HCT116 (cell line): ENCODE data around the gene HOMER1. TPM values are rescaled to one million over a fixed set of nuclear protein-coding genes. Genes with fewer than 3 reads are reported as not detected.

Experiments used
- ATAC-seq: fragments of 200-7000 bp; cut with Tn5 transposase; 2 replicates; pipeline ENCODE4 v1.9.1; 2020; ENCODE audit warnings: mild to moderate bottlenecking, moderate library complexity
- BruUV-seq: library from RNA; stranded (reverse); fragments of 400-500 nt; replicated peaks from 2 replicates; lab custom pipeline; 2021; lab: Mats Ljungman, UMichigan
- CTCF ChIA-PET: fragments of 300-600 bp; sonication (Branson Sonifier 250); formaldehyde crosslinking; loops from one replicate; lab custom pipeline; 2021; ENCODE audit warnings: antibody characterized with exemption; lab: Charles Lee
- POLR2A ChIA-PET: fragments of 300-600, 350-600 bp; sonication (Branson Sonifier 250); formaldehyde crosslinking; loops from one replicate; lab custom pipeline; 2021; ENCODE audit warnings: antibody characterized with exemption; lab: Charles Lee
- RAD21 ChIA-PET, 2 experiments: fragments of 300-600 bp; sonication (Branson Sonifier 250); formaldehyde crosslinking; loops; one replicate each; lab custom pipeline; 2023; ENCODE audit warnings: low total read pairs in 2 of 2; ENCODE audit not compliant: uncharacterized antibody in 2 of 2, unreplicated experiment in 2 of 2, low non-redundant PET in 1 of 2; lab: Charles Lee
- DNase-seq: peaks from one replicate; pipeline ENCODE4 v3.0.0-alpha.2; 2010; ENCODE audit warnings: low read depth, low spot score
- H2AFZ ChIP-seq: fragments of 200-600 bp; shearing (Covaris generic), sonication (generic); 2 replicates; pipeline ENCODE4 v1.6.1; 2017; ENCODE audit warnings: low read depth, mixed run types, mixed read lengths, antibody characterized with exemption, low read length; ENCODE audit not compliant: poor library complexity, severe bottlenecking
- H3K27ac ChIP-seq: 2 replicates; pipeline ENCODE4 v1.5.1; 2012; ENCODE audit warnings: low read depth, low read length
- H3K27me3 ChIP-seq: fragments of 200-600 bp; sonication (generic); 2 replicates; pipeline ENCODE4 v1.6.1; 2016; ENCODE audit warnings: mixed run types, low read length, mixed read lengths; ENCODE audit not compliant: insufficient read depth
- H3K36me3 ChIP-seq, 2 experiments: fragments of 200-500 bp in 1 of 2; fragments of 200-600 bp in 1 of 2; sonication (Bioruptor generic) in 1 of 2; sonication (generic) in 1 of 2; 2 replicates each; pipeline versions ENCODE4 v1.5.1 to v1.6.1; 2014 to 2016; ENCODE audit warnings: low read length in 2 of 2, inconsistent platforms in 1 of 2, mixed read lengths in 1 of 2, mixed run types in 1 of 2; ENCODE audit not compliant: insufficient read depth in 2 of 2, control insufficient read depth in 1 of 2
- H3K4me1 ChIP-seq, 2 experiments: fragments of 200-600 bp in 1 of 2; sonication (generic) in 1 of 2; 2 replicates each; pipeline versions ENCODE4 v1.5.1 to v1.6.1; 2012 to 2017; ENCODE audit warnings: low read length in 2 of 2, inconsistent platforms in 1 of 2, mild to moderate bottlenecking in 1 of 2, mixed read lengths in 1 of 2, mixed run types in 1 of 2, moderate library complexity in 1 of 2; ENCODE audit not compliant: insufficient read depth in 2 of 2, control insufficient read depth in 1 of 2
- H3K4me2 ChIP-seq: fragments of 200-600 bp; sonication (generic); 2 replicates; pipeline ENCODE4 v1.6.1; 2017; ENCODE audit warnings: mixed run types, low read length, mixed read lengths
- H3K4me3 ChIP-seq, 2 experiments: fragments of 200-600 bp in 1 of 2; sonication (generic) in 1 of 2; replicated peaks in 1 of 2; 2 replicates each; pipeline ENCODE4 v1.5.1; 2011 to 2016; ENCODE audit warnings: low read length in 2 of 2, control low read depth in 1 of 2, low read depth in 1 of 2, mild to moderate bottlenecking in 1 of 2, mixed read lengths in 1 of 2, mixed run types in 1 of 2
- H3K79me2 ChIP-seq: fragments of 200-600 bp; sonication (generic); 2 replicates; pipeline ENCODE4 v1.6.1; 2017; ENCODE audit warnings: mild to moderate bottlenecking, mixed run types, low read length, moderate library complexity, mixed read lengths; ENCODE audit not compliant: insufficient read depth
- H3K9ac ChIP-seq: fragments of 200-600 bp; sonication (generic); 2 replicates; pipeline ENCODE4 v1.6.1; 2016; ENCODE audit warnings: low read length, mixed read lengths
- H3K9me2 ChIP-seq: fragments of 200-600 bp; sonication (generic), shearing (Covaris generic); 2 replicates; pipeline ENCODE4 v1.6.1; 2017; ENCODE audit warnings: mixed run types, mild to moderate bottlenecking, moderate library complexity; ENCODE audit not compliant: insufficient read depth
- H3K9me3 ChIP-seq, 2 experiments: fragments of 200-500 bp in 1 of 2; fragments of 200-600 bp in 1 of 2; sonication (Bioruptor generic) in 1 of 2; sonication (generic) in 1 of 2; 2 replicates each; pipeline ENCODE4 v1.6.1; 2014 to 2017; ENCODE audit warnings: low read length in 2 of 2, mixed read lengths in 2 of 2, inconsistent platforms in 1 of 2, low read depth in 1 of 2, mild to moderate bottlenecking in 1 of 2, mixed run types in 1 of 2, moderate library complexity in 1 of 2; ENCODE audit not compliant: control insufficient read depth in 1 of 2, insufficient read depth in 1 of 2
- H4K20me1 ChIP-seq: fragments of 200-600 bp; sonication (generic), shearing (Covaris generic); 2 replicates; pipeline ENCODE4 v1.6.1; 2017; ENCODE audit warnings: mixed run types, mild to moderate bottlenecking, moderate library complexity; ENCODE audit not compliant: insufficient read depth
- EZH2phosphoT487 ChIP-seq: fragments of 200-600 bp; IDR thresholded peaks from 2 replicates; pipeline ENCODE4 v1.6.1; 2018; ENCODE audit warnings: antibody characterized with exemption, borderline replicate concordance
- FOSL1 ChIP-seq: IDR thresholded peaks from 2 replicates; pipeline ENCODE4 v1.6.1; 2012; ENCODE audit warnings: low read depth
- intact Hi-C: fragments of 100-400 bp; cut with micrococcal nuclease; formaldehyde crosslinking; loops from 2 replicates; pipeline ENCODE4 v1.10.0; 2022
- total RNA-seq: library from RNA; stranded (reverse); gene quantifications from one replicate; pipeline ENCODE4 v1.2.1, GENCODE V29; 2021; ENCODE audit not compliant: unreplicated experiment
- TF ChIP-seq, protein P1 (sequence below): IDR thresholded peaks from 2 replicates; pipeline ENCODE4 v1.6.1; 2011; ENCODE audit warnings: mild to moderate bottlenecking, low read length, moderate library complexity; ENCODE audit not compliant: insufficient replicate concordance; ENCODE audit errors: extremely low read depth
- TF ChIP-seq, protein P2 (sequence below): IDR thresholded peaks from 2 replicates; pipeline ENCODE4 v1.6.1; 2012

Gene HOMER1
- total RNA-seq, 1 experiment from 2014 or later: 21.4 TPM

DNA sequence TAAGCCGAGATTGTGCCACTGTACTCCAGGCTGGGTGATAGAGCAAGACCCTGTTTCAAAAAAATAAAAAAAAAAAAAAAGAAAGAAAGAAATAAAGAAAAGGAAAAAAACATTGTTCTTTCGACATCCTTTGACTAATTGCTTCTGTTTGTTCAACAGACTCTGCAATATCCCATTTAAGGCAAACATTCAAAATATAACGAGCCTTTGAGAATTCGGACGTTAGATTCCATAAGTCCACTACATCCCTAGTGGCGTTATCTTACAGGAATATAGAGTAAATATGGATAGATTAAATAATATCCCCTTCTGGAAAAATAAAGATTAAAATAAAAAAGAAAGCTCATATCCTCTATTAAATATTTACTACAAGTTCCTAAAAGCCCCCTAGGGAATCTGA, 27.0 kb upstream of the HOMER1 start:
- ChIA-PET CTCF (no interaction called here), RAD21 (no interaction called here)
- Histone ChIP-seq H3K79me2 (no peaks in the 10 kb centered on the region), H3K4me3 (no peak overlapping the region), H3K9me2 (no peaks in the 10 kb centered on the region), H3K9ac (no peak overlapping the region), H2AFZ (no peak overlapping the region), H3K4me1 (no peaks in the 10 kb centered on the region), H3K27me3 (no peaks in the 10 kb centered on the region)
- TF ChIP-seq, protein P1, sequence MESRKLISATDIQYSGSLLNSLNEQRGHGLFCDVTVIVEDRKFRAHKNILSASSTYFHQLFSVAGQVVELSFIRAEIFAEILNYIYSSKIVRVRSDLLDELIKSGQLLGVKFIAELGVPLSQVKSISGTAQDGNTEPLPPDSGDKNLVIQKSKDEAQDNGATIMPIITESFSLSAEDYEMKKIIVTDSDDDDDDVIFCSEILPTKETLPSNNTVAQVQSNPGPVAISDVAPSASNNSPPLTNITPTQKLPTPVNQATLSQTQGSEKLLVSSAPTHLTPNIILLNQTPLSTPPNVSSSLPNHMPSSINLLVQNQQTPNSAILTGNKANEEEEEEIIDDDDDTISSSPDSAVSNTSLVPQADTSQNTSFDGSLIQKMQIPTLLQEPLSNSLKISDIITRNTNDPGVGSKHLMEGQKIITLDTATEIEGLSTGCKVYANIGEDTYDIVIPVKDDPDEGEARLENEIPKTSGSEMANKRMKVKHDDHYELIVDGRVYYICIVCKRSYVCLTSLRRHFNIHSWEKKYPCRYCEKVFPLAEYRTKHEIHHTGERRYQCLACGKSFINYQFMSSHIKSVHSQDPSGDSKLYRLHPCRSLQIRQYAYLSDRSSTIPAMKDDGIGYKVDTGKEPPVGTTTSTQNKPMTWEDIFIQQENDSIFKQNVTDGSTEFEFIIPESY: no peak
- TF ChIP-seq, protein P2, sequence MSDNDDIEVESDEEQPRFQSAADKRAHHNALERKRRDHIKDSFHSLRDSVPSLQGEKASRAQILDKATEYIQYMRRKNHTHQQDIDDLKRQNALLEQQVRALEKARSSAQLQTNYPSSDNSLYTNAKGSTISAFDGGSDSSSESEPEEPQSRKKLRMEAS: no peak
- no peak for TF ChIP-seq EZH2phosphoT487
- TF ChIP-seq, all 23 proteins: peak for 0
- no peaks in the 10 kb centered on the region for H4K20me1 ChIP-seq
- H3K4me2 ChIP-seq: no peak overlapping the region
- H3K27ac ChIP-seq: no peak overlapping the region
- no peak for ATAC-seq
- no peaks in the 10 kb centered on the region for H3K9me3 ChIP-seq
- no peaks in the 10 kb centered on the region for H3K36me3 ChIP-seq
- DNase-seq: no peak
- no TSS peak for BruUV-seq
- intact Hi-C loops: no loop called here
- POLR2A ChIA-PET: interaction anchor here (1.3 kb wide), 1 partner anchor 9 kb away, joined by 3 read pairs; no protein-coding TSS in a partner anchor

DNA sequence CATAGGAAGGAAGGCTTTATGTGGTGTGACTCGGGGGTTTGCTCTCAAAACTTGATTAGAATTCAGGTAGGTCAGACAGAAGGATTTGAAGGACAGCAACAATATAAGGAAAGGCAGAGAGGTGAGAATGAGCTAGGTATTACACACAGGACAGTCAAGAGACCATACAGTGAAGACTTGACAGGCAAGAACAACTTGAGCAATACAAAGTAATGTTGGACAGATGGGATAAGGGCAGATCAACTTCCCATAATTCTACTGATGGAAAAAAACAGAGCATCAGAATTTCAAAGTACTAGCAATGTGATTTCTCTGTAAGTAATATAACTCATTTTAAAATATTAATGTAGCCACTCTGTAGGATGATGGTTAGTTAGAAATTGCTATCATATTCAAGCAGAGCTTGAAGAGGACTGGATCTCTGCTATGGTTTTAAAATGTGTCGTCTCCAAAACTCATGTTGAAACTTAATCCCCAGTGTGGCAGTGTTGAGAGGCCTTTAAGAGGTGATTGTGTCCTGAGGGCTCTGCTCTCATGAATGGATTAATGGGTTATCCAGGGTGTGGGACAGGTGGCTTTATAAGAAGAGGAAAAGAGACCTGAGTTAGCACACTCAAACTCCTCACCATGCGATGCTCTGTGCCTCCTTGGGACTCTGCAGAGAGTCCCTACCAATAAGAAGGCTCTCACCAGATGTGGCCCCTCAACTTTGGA, 22.4 kb upstream of the HOMER1 start:
- RAD21 ChIA-PET: interaction anchor here in 1 of 2 experiments (1.1 kb wide), 1 partner anchor 511 kb away, joined by 8 read pairs; no protein-coding TSS in a partner anchor
- no peaks in the 10 kb centered on the region for H3K36me3 ChIP-seq
- intact Hi-C loops: loop anchor here (10.0 kb wide), 1 partner anchor 512 kb away; no protein-coding TSS in a partner anchor

More for the DNA sequence above, 22.4 kb upstream of the HOMER1 start:
- no peak overlapping the region for H3K4me2 ChIP-seq
- H2AFZ ChIP-seq: no peak overlapping the region
- no peaks in the 10 kb centered on the region for H3K4me1 ChIP-seq
- no peak overlapping the region for H3K27ac ChIP-seq
- ChIA-PET POLR2A (no interaction called here), CTCF (interaction anchor here (1.1 to 2.2 kb wide), 6 partner anchors 286 to 552 kb away, joined by 3 to 15 read pairs (median 8); partner anchors contain the start of gene ARSB)
- no peaks in the 10 kb centered on the region for H3K79me2 ChIP-seq
- H3K9ac ChIP-seq: no peak overlapping the region
- ATAC-seq (no peak), DNase-seq (no peak)
- no peak overlapping the region for H3K4me3 ChIP-seq
- BruUV-seq: no TSS peak
- H3K27me3 ChIP-seq: no peaks in the 10 kb centered on the region
- H4K20me1 ChIP-seq: no peaks in the 10 kb centered on the region
- H3K9me3 ChIP-seq: no peaks in the 10 kb centered on the region
- TF ChIP-seq FOSL1: no peak
- no peaks in the 10 kb centered on the region for H3K9me2 ChIP-seq
